Esophagus muscularis mucosa (tissue), 4 donors: Measurements from ENCODE around the gene ZNF331. TPM values are rescaled to one million over a fixed set of nuclear protein-coding genes. Genes with fewer than 3 reads are reported as not detected.

Source experiments
- DNase-seq: peaks from one replicate; pipeline ENCODE4 v3.0.0-alpha.2; 2017; ENCODE audit errors: extremely low spot score
- H3K27ac ChIP-seq, 4 donors: fragments of 200-600 bp; sonication (generic); replicated peaks in 1 of 4; 1 replicate in 3 of 4; 2 replicates in 1 of 4; pipeline ENCODE4 v1.5.1; 2016 to 2019; ENCODE audit warnings: mild to moderate bottlenecking in 1 of 4
- H3K27me3 ChIP-seq, 4 donors: fragments of 200-600 bp; sonication (generic); one replicate each; pipeline versions ENCODE4 v1.5.1 to v1.6.0; 2016 to 2019
- H3K36me3 ChIP-seq, 4 donors: fragments of 200-600 bp; sonication (generic); one replicate each; pipeline ENCODE4 v1.5.1; 2016 to 2019
- H3K4me1 ChIP-seq, 4 donors: fragments of 200-600 bp; sonication (generic); one replicate each; pipeline ENCODE4 v1.5.1; 2016 to 2019
- H3K4me3 ChIP-seq, 4 donors: fragments of 200-600 bp; sonication (generic); 1 replicate in 2 of 4; 2 replicates in 2 of 4; pipeline ENCODE4 v1.5.1; 2016 to 2019; ENCODE audit warnings: mild to moderate bottlenecking in 4 of 4, moderate library complexity in 1 of 4
- H3K9me3 ChIP-seq, 4 donors: fragments of 200-600 bp; sonication (generic); 1 replicate in 3 of 4; 2 replicates in 1 of 4; pipeline ENCODE4 v1.5.1; 2016 to 2019
- CTCF ChIP-seq, 3 experiments: fragments of 200-600 bp in 2 of 3; fragments of 450-650 bp in 1 of 3; sonication (generic) in 2 of 3; IDR thresholded peaks; one replicate each; pipeline ENCODE4 v1.5.1; 2017 to 2019; ENCODE audit warnings: antibody characterized with exemption in 3 of 3, mild to moderate bottlenecking in 2 of 3, moderate library complexity in 1 of 3
- EP300 ChIP-seq: sonication (generic); formaldehyde crosslinking; IDR thresholded peaks from one replicate; pipeline ENCODE4 v1.6.1; 2017; ENCODE audit warnings: antibody characterized with exemption
- POLR2A ChIP-seq: fragments of 450-650 bp; IDR thresholded peaks from one replicate; pipeline ENCODE4 v1.6.1; 2017; ENCODE audit warnings: antibody characterized with exemption, moderate library complexity, mild to moderate bottlenecking, low read depth
- POLR2AphosphoS5 ChIP-seq, 2 donors: sonication (generic); formaldehyde crosslinking; IDR thresholded peaks; one replicate each; pipeline ENCODE4 v1.6.1; 2017; ENCODE audit warnings: antibody characterized with exemption in 2 of 2
- WGBS: methylation state at CpG from one replicate; pipeline ENCODE4 v1.1.5; 2018; 5-methylcytosine and 5-hydroxymethylcytosine counted together
- intact Hi-C: fragments of 100-400 bp; cut with DNase I; formaldehyde crosslinking; loops from one replicate; pipeline ENCODE4 v1.15.1; 2023
- total RNA-seq, 4 donors: library from RNA; depleted of rRNA; stranded (reverse); fragments of >200 nt; gene quantifications; one replicate each; pipeline versions ENCODE4 v1.1.0 to v1.2.1, GENCODE V29; 2016

Gene ZNF331
- total RNA-seq, 4 donors from 2014 or later = 12.0 to 19.4 (median 16.3) TPM

GRCh38 chr19:53555352-53555751, 17.4 kb downstream of the ZNF331 start:
- H3K27me3 ChIP-seq = no peaks in the 10 kb centered on the region
- TF ChIP-seq POLR2A = no peak
- no peak for TF ChIP-seq POLR2AphosphoS5 (IDR thresholded peaks at IDR 0.05)
- no peak for TF ChIP-seq CTCF (IDR thresholded peaks at IDR 0.05)
- TF ChIP-seq EP300 = no peak
- no peaks in the 10 kb centered on the region for H3K9me3 ChIP-seq
- peaks cover 0 to 15% (median 11%) of the 10 kb centered on the region in 4 donors for H3K4me1 ChIP-seq
- H3K27ac ChIP-seq = peak overlapping the region; percentile 83 to 91 (median 90)
- DNase-seq = no peak
- H3K36me3 ChIP-seq = peaks cover 0 to 23% (median 9%) of the 10 kb centered on the region in 4 donors
- 85% methylated on average over 13 of the region's 13 CpGs for WGBS
- intact Hi-C loops = no loop called here
- H3K4me3 ChIP-seq = peak overlapping the region; percentile 55 to 74 (median 59)

- no peak for DNase-seq
- peaks cover 0 to 4% (median 0%) of the 10 kb centered on the region in 4 donors for H3K9me3 ChIP-seq
- intact Hi-C loops = no loop called here
- no peaks in the 10 kb centered on the region for H3K27me3 ChIP-seq
- no peaks in the 10 kb centered on the region for H3K4me1 ChIP-seq
- 85% methylated on average over 12 of the region's 12 CpGs for whole genome bisulfite sequencing
- no peak overlapping the region for H3K4me3 ChIP-seq
- H3K36me3 ChIP-seq = peaks cover 40 to 57% (median 50%) of the 10 kb centered on the region in 4 donors
- H3K27ac ChIP-seq = no peak overlapping the region
- TF ChIP-seq POLR2AphosphoS5 (IDR thresholded peaks at IDR 0.05) (no peak), POLR2A (no peak), CTCF (IDR thresholded peaks at IDR 0.05) (no peak), EP300 (no peak)
Measured at GRCh38 chr19:53571339-53571738, 33.4 kb downstream of the ZNF331 start.

- intact Hi-C loops = no loop called here
- H3K36me3 ChIP-seq = peaks cover 47 to 81% (median 68%) of the 10 kb centered on the region in 4 donors
- TF ChIP-seq CTCF (IDR thresholded peaks at IDR 0.05) (no peak), POLR2A (no peak), POLR2AphosphoS5 (IDR thresholded peaks at IDR 0.05) (no peak), EP300 (no peak)
Measured at GRCh38 chr19:53576941-53577653, 39.2 kb downstream of the ZNF331 start.

GRCh38 chr19:53577968-53578367, 40.0 kb downstream of the ZNF331 start:
- H3K36me3 ChIP-seq = peaks cover 39 to 73% (median 61%) of the 10 kb centered on the region in 4 donors
- H3K4me3 ChIP-seq = no peak overlapping the region
- H3K9me3 ChIP-seq = peaks cover 0 to 21% (median 18%) of the 10 kb centered on the region in 4 donors
- TF ChIP-seq POLR2A = no peak
- TF ChIP-seq POLR2AphosphoS5 (IDR thresholded peaks at IDR 0.05) = no peak
- TF ChIP-seq EP300 = no peak
- no peak for TF ChIP-seq CTCF (IDR thresholded peaks at IDR 0.05)
- H3K27me3 ChIP-seq = no peaks in the 10 kb centered on the region
- no peak for DNase-seq
- intact Hi-C loops = no loop called here
- WGBS = 96% methylated on average over 12 of the region's 12 CpGs
- no peak overlapping the region for H3K27ac ChIP-seq
- no peaks in the 10 kb centered on the region for H3K4me1 ChIP-seq

More at GRCh38 chr19:53576941-53577653, 39.2 kb downstream of the ZNF331 start:
- Histone ChIP-seq H3K27me3 (no peaks in the 10 kb centered on the region), H3K4me1 (no peaks in the 10 kb centered on the region), H3K27ac (no peak overlapping the region), H3K9me3 (peaks cover 0 to 21% (median 18%) of the 10 kb centered on the region in 4 donors), H3K4me3 (no peak overlapping the region)
- WGBS = 94% methylated on average over 20 of the region's 20 CpGs
- DNase-seq = no peak
